ENCODE measurements around the gene PARS2.

GRCh38 chr1:54792686-54793282, 28.5 kb upstream of the PARS2 start:
- TF ChIP-seq GATA2 (IDR thresholded peaks at IDR 0.05; ENCODE audit: low read depth, low read length) (peak; percentile 92), GATA3 (IDR thresholded peaks at IDR 0.05; ENCODE audit: low read depth, low read length) (0 out of 2 replicates have a peak, but pooled peaks have one; percentile 35)

All from SH-SY5Y (cell line).